Stomach (tissue), 9 donors: ENCODE results near the gene CACNA1E. TPM values are rescaled to one million over a fixed set of nuclear protein-coding genes. Genes with fewer than 3 reads are reported as not detected.

Source experiments
- DNase-seq, 2 donors: peaks; one replicate each; pipeline versions ENCODE4 v3.0.0 to v3.0.0-alpha.2; 2013 to 2019
- H3K27ac ChIP-seq, 5 donors: fragments of 200-600 bp in 4 of 5; sonication (generic) in 4 of 5; one replicate each; pipeline ENCODE4 v1.5.1; 2013 to 2019; ENCODE audit warnings: mild to moderate bottlenecking in 1 of 5, moderate library complexity in 1 of 5
- H3K27me3 ChIP-seq, 3 donors: fragments of 200-600 bp; sonication (generic); one replicate each; pipeline ENCODE4 v1.5.1; 2017 to 2019; ENCODE audit warnings: mixed run types in 1 of 3
- H3K36me3 ChIP-seq, 4 donors: fragments of 200-600 bp; sonication (generic); 1 replicate in 3 of 4; 2 replicates in 1 of 4; pipeline ENCODE4 v1.5.1; 2016 to 2019
- H3K4me1 ChIP-seq, 4 donors: fragments of 200-600 bp; sonication (generic); one replicate each; pipeline ENCODE4 v1.5.1; 2016 to 2019
- H3K4me3 ChIP-seq, 4 donors: fragments of 200-600 bp; sonication (generic) in 3 of 4; one replicate each; pipeline ENCODE4 v1.5.1; 2016 to 2019; ENCODE audit warnings: mild to moderate bottlenecking in 1 of 4
- H3K9me3 ChIP-seq, 4 donors: fragments of 200-600 bp; sonication (generic); one replicate each; pipeline ENCODE4 v1.5.1; 2016 to 2019
- EP300 ChIP-seq: sonication (generic); formaldehyde crosslinking; IDR thresholded peaks from one replicate; pipeline ENCODE4 v1.6.1; 2017; ENCODE audit warnings: antibody characterized with exemption
- POLR2A ChIP-seq, 4 donors: fragments of 450-650 bp; IDR thresholded peaks; one replicate each; pipeline ENCODE4 v1.6.1; 2016; ENCODE audit warnings: antibody characterized with exemption in 4 of 4, control low read depth in 2 of 4, mild to moderate bottlenecking in 1 of 4, moderate library complexity in 1 of 4
- POLR2AphosphoS5 ChIP-seq, 3 donors: sonication (generic); formaldehyde crosslinking; IDR thresholded peaks; one replicate each; pipeline ENCODE4 v1.6.1; 2016; ENCODE audit warnings: antibody characterized with exemption in 3 of 3
- WGBS, 5 donors: extraction: QIAGEN DNeasy Blood & Tissue Kit in 3 of 5; methylation state at CpG; one replicate each; pipeline versions ENCODE4 v1.1.5 to v1.1.7; 2013 to 2018; 5-methylcytosine and 5-hydroxymethylcytosine counted together
- intact Hi-C: fragments of 100-400 bp; cut with DNase I; formaldehyde crosslinking; loops from one replicate; pipeline ENCODE4 v1.15.1; 2023; ENCODE audit warnings: low total_unique reads
- polyA plus RNA-seq, 3 donors: library from polyadenylated mRNA; stranded (reverse); fragments of 200-250 nt; gene quantifications; one replicate each; pipeline ENCODE4 v1.2.3, GENCODE V29; 2013
- total RNA-seq, 5 donors: library from RNA; depleted of rRNA; stranded (reverse); fragments of >200 nt; gene quantifications; one replicate each; pipeline versions ENCODE4 v1.1.0 to v1.2.3, GENCODE V29; 2014 to 2016
- TF ChIP-seq, protein P1 (sequence below), 7 experiments: fragments of 450-650 bp in 4 of 7; fragments of 200-600 bp in 3 of 7; sonication (generic) in 3 of 7; IDR thresholded peaks; one replicate each; pipeline ENCODE4 v1.5.1; 2016 to 2019; ENCODE audit warnings: antibody characterized with exemption in 7 of 7, control low read depth in 2 of 7, mild to moderate bottlenecking in 1 of 7
- donor health status: healthy with polysubstance abuse.
- donor health status: Bipolar disorder and iron deficiency.
- donor health status: healthy.

Gene CACNA1E
- total and polyA plus RNA-seq, 8 donors, result under 0.01 to 1.8 (median 0.01) TPM; not detected in 4

- Histone ChIP-seq H3K9me3 (no peaks in the 10 kb centered on the region), H3K27ac (peak overlapping the region in 3 of 5 donors; percentile 30 to 68 (median 46)), H3K4me3 (no peak overlapping the region), H3K27me3 (no peaks in the 10 kb centered on the region), H3K36me3 (no peaks in the 10 kb centered on the region), H3K4me1 (peaks cover 0 to 7% (median 0%) of the 10 kb centered on the region in 4 donors)
- DNase-seq, result peak in 1 of 2 donors; percentile 86
- intact Hi-C loops, result no loop called here
- 53 to 79% (median 74%) methylated on average over 6 of the region's 6 CpGs for WGBS, 5 donors
- TF ChIP-seq, protein P1, sequence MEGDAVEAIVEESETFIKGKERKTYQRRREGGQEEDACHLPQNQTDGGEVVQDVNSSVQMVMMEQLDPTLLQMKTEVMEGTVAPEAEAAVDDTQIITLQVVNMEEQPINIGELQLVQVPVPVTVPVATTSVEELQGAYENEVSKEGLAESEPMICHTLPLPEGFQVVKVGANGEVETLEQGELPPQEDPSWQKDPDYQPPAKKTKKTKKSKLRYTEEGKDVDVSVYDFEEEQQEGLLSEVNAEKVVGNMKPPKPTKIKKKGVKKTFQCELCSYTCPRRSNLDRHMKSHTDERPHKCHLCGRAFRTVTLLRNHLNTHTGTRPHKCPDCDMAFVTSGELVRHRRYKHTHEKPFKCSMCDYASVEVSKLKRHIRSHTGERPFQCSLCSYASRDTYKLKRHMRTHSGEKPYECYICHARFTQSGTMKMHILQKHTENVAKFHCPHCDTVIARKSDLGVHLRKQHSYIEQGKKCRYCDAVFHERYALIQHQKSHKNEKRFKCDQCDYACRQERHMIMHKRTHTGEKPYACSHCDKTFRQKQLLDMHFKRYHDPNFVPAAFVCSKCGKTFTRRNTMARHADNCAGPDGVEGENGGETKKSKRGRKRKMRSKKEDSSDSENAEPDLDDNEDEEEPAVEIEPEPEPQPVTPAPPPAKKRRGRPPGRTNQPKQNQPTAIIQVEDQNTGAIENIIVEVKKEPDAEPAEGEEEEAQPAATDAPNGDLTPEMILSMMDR (IDR thresholded peaks at IDR 0.05), result no peak
- no peak for TF ChIP-seq POLR2A (IDR thresholded peaks at IDR 0.05)
- peak in 1 of 3 donors; percentile 17 for TF ChIP-seq POLR2AphosphoS5 (IDR thresholded peaks at IDR 0.05)
Measured at GRCh38 chr1:181503171-181503810, 20.0 kb downstream of the CACNA1E start.

DNA sequence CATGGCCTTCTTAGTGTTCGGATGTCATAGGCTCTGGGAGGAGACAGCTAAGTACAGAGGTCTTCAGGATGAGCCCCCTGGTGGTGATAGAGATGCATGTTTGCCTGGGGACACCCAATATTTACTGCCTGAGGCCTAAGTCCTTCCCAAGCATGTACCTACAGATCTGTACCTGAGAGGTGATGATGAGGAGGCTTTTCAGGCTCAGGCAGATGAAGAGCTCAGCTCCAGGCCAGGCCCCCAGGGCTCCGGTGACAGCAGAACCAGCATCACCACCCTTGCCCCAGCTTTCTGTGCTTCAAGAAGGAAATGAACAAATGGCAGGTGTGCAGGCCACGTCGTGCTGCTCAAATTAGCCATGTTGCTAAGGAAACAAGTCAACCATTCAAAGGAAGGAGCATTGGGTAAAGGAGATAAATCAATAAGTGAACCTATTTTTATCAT is 21.1 kb downstream of the CACNA1E start:
- intact Hi-C loops, result no loop called here
- TF ChIP-seq POLR2A (IDR thresholded peaks at IDR 0.05), result no peak
- TF ChIP-seq, protein P1 (IDR thresholded peaks at IDR 0.05), result no peak
- TF ChIP-seq POLR2AphosphoS5 (IDR thresholded peaks at IDR 0.05), result no peak
- TF ChIP-seq EP300, result no peak
- Histone ChIP-seq H3K4me1 (peaks cover 0 to 7% (median 0%) of the 10 kb centered on the region in 4 donors), H3K9me3 (no peaks in the 10 kb centered on the region), H3K27me3 (no peaks in the 10 kb centered on the region), H3K27ac (peak overlapping the region in 2 of 5 donors; percentile 30 to 68), H3K36me3 (no peaks in the 10 kb centered on the region), H3K4me3 (no peak overlapping the region)
- DNase-seq, result peak in 1 of 2 donors; percentile 38
- 65 to 80% (median 70%) methylated on average over 4 of the region's 4 CpGs for WGBS, 5 donors

DNA sequence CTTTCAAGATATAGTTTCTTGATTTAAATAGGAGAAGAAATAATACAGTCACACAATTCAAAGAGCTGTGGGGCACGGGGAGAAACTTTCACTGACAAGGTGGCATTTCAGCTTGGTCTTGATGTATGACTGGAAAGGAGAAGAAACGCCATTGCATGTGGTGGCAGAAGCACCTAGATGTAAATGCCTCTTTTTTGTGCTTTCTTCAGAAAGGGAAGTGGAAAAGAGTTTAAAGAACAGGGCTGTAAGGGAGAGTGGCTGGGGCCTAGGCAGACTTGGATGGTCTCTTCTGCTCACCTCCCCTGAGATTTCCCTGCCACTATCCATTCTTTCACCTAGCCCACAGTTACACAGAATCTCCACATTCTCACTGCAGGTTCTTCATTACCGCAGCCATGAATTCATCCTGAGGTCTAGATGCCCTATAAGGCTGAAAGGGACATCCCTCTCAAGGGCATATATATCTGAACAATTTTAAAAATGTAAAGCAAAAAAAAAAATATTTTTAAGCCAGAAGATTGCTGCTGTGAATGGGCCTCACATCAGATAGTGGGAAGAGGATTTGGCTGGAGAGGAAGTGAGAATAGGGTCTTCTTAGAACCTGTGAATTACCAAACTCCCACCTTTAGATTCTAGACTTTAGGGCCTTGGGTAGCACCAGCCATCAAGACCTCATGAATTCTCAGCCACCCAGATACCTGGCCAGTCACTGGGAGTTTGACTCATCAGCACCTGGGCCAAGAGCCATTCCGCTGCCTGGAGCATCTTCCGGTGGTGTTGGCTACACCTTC is 23.4 kb downstream of the CACNA1E start:
- no peak overlapping the region for H3K27ac ChIP-seq
- H3K4me3 ChIP-seq, result no peak overlapping the region
- no peak for TF ChIP-seq POLR2A (IDR thresholded peaks at IDR 0.05)
- no peak for TF ChIP-seq POLR2AphosphoS5 (IDR thresholded peaks at IDR 0.05)
- TF ChIP-seq EP300, result no peak
- TF ChIP-seq, protein P1 (IDR thresholded peaks at IDR 0.05), result no peak
- peaks cover 0 to 7% (median 0%) of the 10 kb centered on the region in 4 donors for H3K4me1 ChIP-seq
- intact Hi-C loops, result no loop called here
- H3K27me3 ChIP-seq, result no peaks in the 10 kb centered on the region
- DNase-seq, result no peak
- no peaks in the 10 kb centered on the region for H3K9me3 ChIP-seq
- WGBS, 5 donors, result 87 to 93% (median 90%) methylated on average over 5 of the region's 5 CpGs
- H3K36me3 ChIP-seq, result no peaks in the 10 kb centered on the region

DNA sequence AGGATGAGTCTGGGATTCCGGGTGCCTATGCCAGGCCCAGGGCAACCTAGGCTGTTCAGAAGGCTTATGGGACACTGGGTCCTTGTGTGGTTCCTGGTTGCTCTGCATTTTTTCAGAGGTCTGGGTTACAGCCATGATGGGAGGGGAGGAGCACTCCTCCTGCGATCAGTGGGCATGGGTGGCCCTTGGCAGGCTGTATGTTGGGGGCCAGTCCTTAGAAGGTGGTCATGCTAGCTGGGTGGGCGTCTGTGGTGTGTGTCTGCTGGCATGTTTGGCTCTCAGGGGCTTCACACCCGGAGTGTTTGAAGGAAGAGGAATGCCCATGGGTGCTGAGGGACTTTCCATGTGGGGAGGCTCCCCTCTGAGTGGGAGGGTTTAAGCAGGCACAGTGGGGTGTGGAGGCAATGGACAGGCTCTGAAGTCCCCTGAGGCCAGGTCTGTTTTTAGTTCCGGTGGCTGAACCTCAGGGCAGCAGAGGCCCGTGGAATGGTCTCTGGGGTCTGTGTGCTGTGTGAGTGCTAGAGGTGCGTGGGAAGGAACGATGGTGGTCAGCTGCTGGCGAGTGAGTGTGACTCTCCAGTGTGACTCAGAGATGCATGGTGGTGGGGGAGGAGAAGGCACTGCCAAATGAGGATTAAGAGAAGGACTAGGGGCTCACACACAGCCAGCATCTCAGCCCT is 25.3 kb downstream of the CACNA1E start:
- H3K4me3 ChIP-seq, result no peak overlapping the region
- no peak overlapping the region for H3K27ac ChIP-seq
- intact Hi-C loops, result no loop called here
- H3K36me3 ChIP-seq, result no peaks in the 10 kb centered on the region
- DNase-seq, result no peak
- H3K4me1 ChIP-seq, result peaks cover 0 to 6% (median 0%) of the 10 kb centered on the region in 4 donors
- H3K27me3 ChIP-seq, result no peaks in the 10 kb centered on the region
- TF ChIP-seq EP300 (no peak), POLR2A (IDR thresholded peaks at IDR 0.05) (no peak), POLR2AphosphoS5 (IDR thresholded peaks at IDR 0.05) (no peak)
- TF ChIP-seq, protein P1 (IDR thresholded peaks at IDR 0.05), result no peak
- H3K9me3 ChIP-seq, result no peaks in the 10 kb centered on the region
- WGBS, 5 donors, result 69 to 84% (median 76%) methylated on average over 9 of the region's 9 CpGs
